ENCODE data around the gene TRAPPC1. TPM values are rescaled to one million over a fixed set of nuclear protein-coding genes. Genes with fewer than 3 reads are reported as not detected.

Gene TRAPPC1
- total and polyA plus RNA-seq, 2 donors (not counting 3 experiments of a cell fraction or from before 2014, with no cell fraction given): 146 to 250 TPM

DNA sequence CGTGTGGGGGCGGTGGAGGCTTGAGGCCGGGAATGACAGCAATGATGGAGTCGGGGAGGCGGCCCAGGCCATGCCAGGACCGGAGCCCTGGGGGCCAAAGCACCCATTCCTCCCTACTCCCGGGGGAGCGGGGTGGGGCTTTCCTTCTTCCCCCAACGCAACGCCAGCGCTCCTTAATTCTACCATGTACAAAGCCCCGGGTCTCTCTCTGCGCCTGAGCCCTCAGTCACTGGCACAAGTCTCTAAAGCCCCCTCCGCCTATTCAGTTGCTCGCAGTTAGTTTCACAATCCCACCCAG, 15.4 kb downstream of the TRAPPC1 start:
- Histone ChIP-seq H2AFZ (ENCODE audit: low read depth, low read length) (peak overlapping the region; percentile 77), H3K9me3 (replicated peaks; ENCODE audit: control insufficient read depth, insufficient read depth, low read length) (no peaks in the 10 kb centered on the region), H3K27ac (ENCODE audit: insufficient read depth, low read depth, low read length) (no peak overlapping the region), H3K27me3 (ENCODE audit: control insufficient read depth in 2 of 2, insufficient read depth in 2 of 2, low read length in 2 of 2) (no peaks in the 10 kb centered on the region), H3K9ac (replicated peaks; ENCODE audit: extremely low read depth, insufficient read depth, low read length) (no peak overlapping the region), H3K4me1 (ENCODE audit: control insufficient read depth, extremely low read depth, insufficient read depth, low read length) (peaks cover 16% of the 10 kb centered on the region), H3K36me3 (ENCODE audit: control insufficient read depth in 2 of 2, extremely low read depth in 1 of 2, insufficient read depth in 2 of 2, low read length in 2 of 2) (peaks cover 4 to 10% of the 10 kb centered on the region in 2 experiments), H3K79me2 (ENCODE audit: control insufficient read depth, insufficient read depth, low read length) (no peaks in the 10 kb centered on the region), H3K4me3 (replicated peaks in 1 of 3; ENCODE audit: insufficient read depth in 1 of 3, low read depth in 1 of 3, low read length in 3 of 3) (peak overlapping the region in 1 of 3 experiments; percentile 26), H3K9me1 (replicated peaks; ENCODE audit: control insufficient read depth, extremely low read depth, insufficient read depth, low read length) (no peaks in the 10 kb centered on the region), H3K4me2 (ENCODE audit: insufficient read depth, low read length) (peak overlapping the region; percentile 13), H4K20me1 (replicated peaks; ENCODE audit: control insufficient read depth, extremely low read depth, insufficient read depth, low read length) (no peaks in the 10 kb centered on the region)
- FAIRE-seq: no peak
- dilution Hi-C loops (cut with MboI; ENCODE audit: extremely low pct_ligation_motif_present, low sequenced_read_pairs): no loop called here
- ChIA-PET CTCF (interaction anchor here (0.8 to 4.0 kb wide), 11 partner anchors 17 to 144 kb away, joined by 3 to 46 read pairs (median 4); no protein-coding TSS in a partner anchor), POLR2A (interaction anchor here (0.6 kb wide), 1 partner anchor 73 kb away, joined by 3 read pairs; no protein-coding TSS in a partner anchor)
- intact Hi-C loops (cut with micrococcal nuclease): no loop called here
- DNase-seq (ENCODE audit: low read depth, low spot score): no peak
- no TSS peak for BruUV-seq (replicated peaks)
- TF ChIP-seq POLR2AphosphoS5 (IDR thresholded peaks at IDR 0.05; ENCODE audit: insufficient read depth, low read depth, low read length) (no peak), EZH2 (IDR thresholded peaks at IDR 0.05; ENCODE audit: borderline replicate concordance, low read depth, low read length, severe bottlenecking) (no peak), JUN (IDR thresholded peaks at IDR 0.05; ENCODE audit: borderline replicate concordance, insufficient read depth, insufficient read length, low read depth) (no peak), FOS (IDR thresholded peaks at IDR 0.05; ENCODE audit: borderline replicate concordance, insufficient read depth, low read length) (no peak), POLR2A (IDR thresholded peaks at IDR 0.05; ENCODE audit: low read depth, low read length) (no peak), MYC (IDR thresholded peaks at IDR 0.05; ENCODE audit: low read depth, low read length) (no peak)

DNA sequence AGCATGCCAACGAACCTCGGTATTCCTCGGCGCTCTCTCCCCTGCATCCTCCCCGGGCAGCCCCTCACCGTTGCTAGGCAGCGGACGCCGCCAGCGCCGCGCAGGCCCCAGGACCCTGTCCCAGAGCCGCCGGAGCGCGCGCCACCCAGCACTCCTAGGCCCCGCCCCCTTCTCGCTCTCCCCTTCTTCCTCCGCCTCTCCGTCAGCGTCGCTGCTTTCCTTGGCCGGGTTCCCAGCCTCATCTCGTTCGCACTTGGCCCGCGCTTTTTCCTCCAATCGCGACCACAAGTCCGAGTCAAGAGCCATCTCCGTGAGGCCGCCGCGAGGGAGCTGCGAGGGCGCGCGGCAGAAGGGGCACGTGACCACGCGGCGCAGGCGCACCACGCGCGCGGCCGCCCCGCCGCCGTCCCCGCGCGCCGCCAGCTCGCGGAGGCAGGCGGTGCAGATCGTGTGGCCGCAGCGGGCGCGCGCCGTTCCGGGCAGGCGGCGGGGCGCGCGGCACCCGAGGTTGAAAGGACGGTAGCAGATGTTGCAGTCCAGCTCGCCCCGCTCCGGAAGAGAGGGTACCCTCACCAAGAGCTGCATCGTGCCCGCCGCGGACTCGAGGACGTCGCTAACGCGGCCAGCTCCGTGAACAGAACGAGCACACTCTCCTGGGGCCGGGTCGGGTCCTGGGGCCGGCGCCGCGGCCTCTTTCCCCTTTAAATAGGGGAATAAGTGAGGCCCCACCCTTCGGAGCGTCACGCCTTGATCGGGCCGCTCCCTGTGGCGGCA, 15.9 kb downstream of the TRAPPC1 start, which contains the start of gene RNF227:
Gene RNF227, minus strand, starts transcription at position 679 of the 774 bp plus-strand sequence. Its CDS starts 94 bp downstream, at position 585.
- Histone ChIP-seq H3K9me3 (replicated peaks; ENCODE audit: control insufficient read depth, insufficient read depth, low read length) (no peaks in the 10 kb centered on the region), H3K9me1 (replicated peaks; ENCODE audit: control insufficient read depth, extremely low read depth, insufficient read depth, low read length) (no peaks in the 10 kb centered on the region), H3K27ac (ENCODE audit: insufficient read depth, low read depth, low read length) (peak within 1 kb of the TSS; percentile 19), H2AFZ (ENCODE audit: low read depth, low read length) (peak within 1 kb of the TSS; percentile 77), H3K9ac (replicated peaks; ENCODE audit: extremely low read depth, insufficient read depth, low read length) (no peak within 1 kb of the TSS), H3K36me3 (ENCODE audit: control insufficient read depth in 2 of 2, extremely low read depth in 1 of 2, insufficient read depth in 2 of 2, low read length in 2 of 2) (peaks cover 4 to 14% of the 10 kb centered on the region in 2 experiments), H4K20me1 (replicated peaks; ENCODE audit: control insufficient read depth, extremely low read depth, insufficient read depth, low read length) (no peaks in the 10 kb centered on the region), H3K4me1 (ENCODE audit: control insufficient read depth, extremely low read depth, insufficient read depth, low read length) (peaks cover 16% of the 10 kb centered on the region), H3K4me3 (replicated peaks in 1 of 3; ENCODE audit: insufficient read depth in 1 of 3, low read depth in 1 of 3, low read length in 3 of 3) (peak within 1 kb of the TSS in 2 of 3 experiments; percentile 24 to 44), H3K4me2 (ENCODE audit: insufficient read depth, low read length) (peak within 1 kb of the TSS; percentile 41), H3K27me3 (ENCODE audit: control insufficient read depth in 2 of 2, insufficient read depth in 2 of 2, low read length in 2 of 2) (no peaks in the 10 kb centered on the region), H3K79me2 (ENCODE audit: control insufficient read depth, insufficient read depth, low read length) (no peaks in the 10 kb centered on the region)
- BruUV-seq (replicated peaks): no TSS peak
- TF ChIP-seq POLR2AphosphoS5 (IDR thresholded peaks at IDR 0.05; ENCODE audit: insufficient read depth, low read depth, low read length) (peak; percentile 63), FOS (IDR thresholded peaks at IDR 0.05; ENCODE audit: borderline replicate concordance, insufficient read depth, low read length) (no peak), EZH2 (IDR thresholded peaks at IDR 0.05; ENCODE audit: borderline replicate concordance, low read depth, low read length, severe bottlenecking) (no peak)
- TF ChIP-seq, protein P1, sequence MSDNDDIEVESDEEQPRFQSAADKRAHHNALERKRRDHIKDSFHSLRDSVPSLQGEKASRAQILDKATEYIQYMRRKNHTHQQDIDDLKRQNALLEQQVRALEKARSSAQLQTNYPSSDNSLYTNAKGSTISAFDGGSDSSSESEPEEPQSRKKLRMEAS (IDR thresholded peaks at IDR 0.05; ENCODE audit: insufficient read depth, insufficient read length): peak; percentile 95
- dilution Hi-C loops (cut with MboI; ENCODE audit: extremely low pct_ligation_motif_present, low sequenced_read_pairs) (no loop called here), intact Hi-C loops (cut with micrococcal nuclease) (loop anchor here (1.0 kb wide), 1 partner anchor 26 kb away; no protein-coding TSS in a partner anchor)
- CTCF ChIA-PET: interaction anchor here (0.7 to 4.0 kb wide), 13 partner anchors 12 to 145 kb away, joined by 3 to 46 read pairs (median 4); no protein-coding TSS in a partner anchor
- POLR2A ChIA-PET: interaction anchor here (0.6 kb wide), 1 partner anchor 74 kb away, joined by 3 read pairs; no protein-coding TSS in a partner anchor
- DNase-seq (ENCODE audit: low read depth, low spot score) (peak; percentile 98), FAIRE-seq (peak; percentile 92)

All from endothelial cell of umbilical vein (primary cell).